ENCODE data around the gene PPP1R1B. TPM values are rescaled to one million over a fixed set of nuclear protein-coding genes. Genes with fewer than 3 reads are reported as not detected.

Gene PPP1R1B
- polyA plus RNA-seq, 1 donor from 2014 or later = 1.8 TPM

DNA sequence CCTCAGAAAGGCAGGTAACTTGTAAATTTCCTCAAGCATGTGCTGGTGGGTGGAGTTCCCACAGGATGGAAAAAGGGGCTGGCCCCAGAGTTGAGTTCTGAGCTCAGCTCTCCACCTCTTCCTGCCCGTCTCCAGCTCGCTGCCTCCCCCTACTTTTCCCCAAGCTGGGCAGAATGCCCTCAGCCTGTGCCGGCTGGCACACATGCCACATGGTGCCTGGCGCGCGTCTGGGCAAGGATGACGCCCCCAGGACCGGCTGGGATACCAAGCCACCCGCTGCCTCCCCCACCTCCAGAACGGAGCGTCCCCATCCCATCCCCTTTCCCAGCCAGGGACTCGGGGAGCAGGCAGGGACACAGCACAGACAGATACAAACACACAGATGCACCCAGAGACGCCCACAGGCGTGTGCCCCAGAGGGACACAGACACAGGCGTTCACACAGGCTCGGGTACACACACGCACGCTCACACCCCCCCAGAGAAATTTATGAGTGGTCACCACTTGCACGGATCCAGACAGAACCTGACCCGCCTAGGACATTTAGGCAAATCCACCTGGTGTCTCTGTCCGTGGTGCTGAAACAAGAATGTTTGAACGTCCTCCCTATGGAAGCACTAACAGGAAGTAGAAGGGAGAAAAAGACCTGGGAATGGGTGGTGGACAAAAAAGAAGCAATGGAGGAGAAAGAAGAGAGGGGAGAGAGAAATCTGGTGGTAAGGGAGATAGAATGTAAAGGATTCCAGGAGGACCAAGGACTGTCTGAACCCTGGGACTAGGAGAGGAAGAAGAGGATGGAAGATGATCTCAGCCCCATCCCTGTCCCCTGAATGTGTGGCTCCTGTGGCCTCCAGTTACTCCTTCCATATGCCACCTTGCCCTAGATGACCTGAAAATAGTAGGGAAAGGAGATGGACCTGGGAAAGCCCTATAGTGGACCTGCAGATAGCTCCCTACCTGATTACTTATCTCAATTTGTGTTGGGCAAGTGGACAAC, 34.5 kb upstream of the PPP1R1B start:
- Histone ChIP-seq H3K9ac (ENCODE audit: low read length) (no peak overlapping the region), H4K20me1 (ENCODE audit: insufficient read depth) (no peaks in the 10 kb centered on the region), H3K79me2 (replicated peaks; ENCODE audit: insufficient read depth, low read length) (no peaks in the 10 kb centered on the region), H3K27me3 (ENCODE audit: insufficient read depth, low read depth, low read length) (peaks cover 63% of the 10 kb centered on the region), H3K4me2 (ENCODE audit: low read length) (no peak overlapping the region), H3K36me3 (ENCODE audit: insufficient read depth, low read length) (no peaks in the 10 kb centered on the region), H3K27ac (ENCODE audit: low read length) (no peak overlapping the region), H3K9me3 (ENCODE audit: low read length) (no peaks in the 10 kb centered on the region), H2AFZ (ENCODE audit: low read depth, low read length) (no peak overlapping the region), H3K9me2 (ENCODE audit: insufficient read depth, low read length) (no peaks in the 10 kb centered on the region), H3K4me3 (ENCODE audit: low read length) (no peak overlapping the region), H3F3A (ENCODE audit: insufficient read depth, low read length, poor library complexity, severe bottlenecking) (no peaks in the 10 kb centered on the region)
- TF ChIP-seq SMC3 (conservative IDR thresholded peaks at IDR 0.05; ENCODE audit: poor library complexity) = no peak
- TF ChIP-seq POLR2AphosphoS5 (IDR thresholded peaks at IDR 0.05) = no peak
- TF ChIP-seq, protein P1, sequence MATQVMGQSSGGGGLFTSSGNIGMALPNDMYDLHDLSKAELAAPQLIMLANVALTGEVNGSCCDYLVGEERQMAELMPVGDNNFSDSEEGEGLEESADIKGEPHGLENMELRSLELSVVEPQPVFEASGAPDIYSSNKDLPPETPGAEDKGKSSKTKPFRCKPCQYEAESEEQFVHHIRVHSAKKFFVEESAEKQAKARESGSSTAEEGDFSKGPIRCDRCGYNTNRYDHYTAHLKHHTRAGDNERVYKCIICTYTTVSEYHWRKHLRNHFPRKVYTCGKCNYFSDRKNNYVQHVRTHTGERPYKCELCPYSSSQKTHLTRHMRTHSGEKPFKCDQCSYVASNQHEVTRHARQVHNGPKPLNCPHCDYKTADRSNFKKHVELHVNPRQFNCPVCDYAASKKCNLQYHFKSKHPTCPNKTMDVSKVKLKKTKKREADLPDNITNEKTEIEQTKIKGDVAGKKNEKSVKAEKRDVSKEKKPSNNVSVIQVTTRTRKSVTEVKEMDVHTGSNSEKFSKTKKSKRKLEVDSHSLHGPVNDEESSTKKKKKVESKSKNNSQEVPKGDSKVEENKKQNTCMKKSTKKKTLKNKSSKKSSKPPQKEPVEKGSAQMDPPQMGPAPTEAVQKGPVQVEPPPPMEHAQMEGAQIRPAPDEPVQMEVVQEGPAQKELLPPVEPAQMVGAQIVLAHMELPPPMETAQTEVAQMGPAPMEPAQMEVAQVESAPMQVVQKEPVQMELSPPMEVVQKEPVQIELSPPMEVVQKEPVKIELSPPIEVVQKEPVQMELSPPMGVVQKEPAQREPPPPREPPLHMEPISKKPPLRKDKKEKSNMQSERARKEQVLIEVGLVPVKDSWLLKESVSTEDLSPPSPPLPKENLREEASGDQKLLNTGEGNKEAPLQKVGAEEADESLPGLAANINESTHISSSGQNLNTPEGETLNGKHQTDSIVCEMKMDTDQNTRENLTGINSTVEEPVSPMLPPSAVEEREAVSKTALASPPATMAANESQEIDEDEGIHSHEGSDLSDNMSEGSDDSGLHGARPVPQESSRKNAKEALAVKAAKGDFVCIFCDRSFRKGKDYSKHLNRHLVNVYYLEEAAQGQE (IDR thresholded peaks at IDR 0.05; ENCODE audit: borderline replicate concordance) = peak; percentile 35
- TF ChIP-seq EZH2 (IDR thresholded peaks at IDR 0.05; ENCODE audit: borderline replicate concordance, insufficient read depth, low read length, poor library complexity, severe bottlenecking) = no peak

DNA sequence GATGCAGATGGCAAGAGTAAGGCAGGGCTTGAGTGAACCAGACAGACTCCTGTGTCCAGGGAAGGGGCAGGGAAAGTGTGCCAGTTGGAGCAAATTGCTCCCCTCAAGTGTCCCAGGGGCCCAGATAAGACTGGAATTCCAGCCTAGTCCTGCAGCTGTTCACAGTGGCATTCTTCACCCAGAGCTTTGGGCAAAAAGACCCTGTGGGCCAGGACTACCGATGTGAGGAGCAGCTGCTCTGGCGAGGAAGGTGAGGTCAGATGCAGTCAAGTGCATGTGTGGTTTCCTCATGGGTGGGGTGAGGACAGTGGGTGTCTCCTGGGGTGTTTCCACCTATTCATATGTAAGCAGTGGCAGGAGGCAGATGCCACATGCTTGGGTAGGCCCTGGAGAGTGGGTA, 33.4 kb upstream of the PPP1R1B start:
- Histone ChIP-seq H3K9ac (ENCODE audit: low read length) (no peak overlapping the region), H3K27me3 (ENCODE audit: insufficient read depth, low read depth, low read length) (peaks cover 75% of the 10 kb centered on the region)

More for the DNA sequence above, 33.4 kb upstream of the PPP1R1B start:
- H3K36me3 ChIP-seq (ENCODE audit: insufficient read depth, low read length) = no peaks in the 10 kb centered on the region
- no peaks in the 10 kb centered on the region for H3K79me2 ChIP-seq (replicated peaks; ENCODE audit: insufficient read depth, low read length)
- H3K4me3 ChIP-seq (ENCODE audit: low read length) = no peak overlapping the region
- no peak overlapping the region for H3K27ac ChIP-seq (ENCODE audit: low read length)
- H3K4me2 ChIP-seq (ENCODE audit: low read length) = no peak overlapping the region
- no peaks in the 10 kb centered on the region for H3K9me3 ChIP-seq (ENCODE audit: low read length)
- no peak overlapping the region for H2AFZ ChIP-seq (ENCODE audit: low read depth, low read length)
- H4K20me1 ChIP-seq (ENCODE audit: insufficient read depth) = no peaks in the 10 kb centered on the region
- TF ChIP-seq, protein P2, sequence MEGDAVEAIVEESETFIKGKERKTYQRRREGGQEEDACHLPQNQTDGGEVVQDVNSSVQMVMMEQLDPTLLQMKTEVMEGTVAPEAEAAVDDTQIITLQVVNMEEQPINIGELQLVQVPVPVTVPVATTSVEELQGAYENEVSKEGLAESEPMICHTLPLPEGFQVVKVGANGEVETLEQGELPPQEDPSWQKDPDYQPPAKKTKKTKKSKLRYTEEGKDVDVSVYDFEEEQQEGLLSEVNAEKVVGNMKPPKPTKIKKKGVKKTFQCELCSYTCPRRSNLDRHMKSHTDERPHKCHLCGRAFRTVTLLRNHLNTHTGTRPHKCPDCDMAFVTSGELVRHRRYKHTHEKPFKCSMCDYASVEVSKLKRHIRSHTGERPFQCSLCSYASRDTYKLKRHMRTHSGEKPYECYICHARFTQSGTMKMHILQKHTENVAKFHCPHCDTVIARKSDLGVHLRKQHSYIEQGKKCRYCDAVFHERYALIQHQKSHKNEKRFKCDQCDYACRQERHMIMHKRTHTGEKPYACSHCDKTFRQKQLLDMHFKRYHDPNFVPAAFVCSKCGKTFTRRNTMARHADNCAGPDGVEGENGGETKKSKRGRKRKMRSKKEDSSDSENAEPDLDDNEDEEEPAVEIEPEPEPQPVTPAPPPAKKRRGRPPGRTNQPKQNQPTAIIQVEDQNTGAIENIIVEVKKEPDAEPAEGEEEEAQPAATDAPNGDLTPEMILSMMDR (IDR thresholded peaks at IDR 0.05; ENCODE audit: poor library complexity, severe bottlenecking) = no peak
- TF ChIP-seq TAF1 (IDR thresholded peaks at IDR 0.05; ENCODE audit: low read depth) (no peak), RAD21 (conservative IDR thresholded peaks at IDR 0.05) (no peak), MXI1 (conservative IDR thresholded peaks at IDR 0.05; ENCODE audit: poor library complexity, severe bottlenecking) (no peak), POLR2AphosphoS5 (IDR thresholded peaks at IDR 0.05) (no peak), SMC3 (conservative IDR thresholded peaks at IDR 0.05; ENCODE audit: poor library complexity) (no peak), EZH2 (IDR thresholded peaks at IDR 0.05; ENCODE audit: borderline replicate concordance, insufficient read depth, low read length, poor library complexity, severe bottlenecking) (no peak), EP300 (conservative IDR thresholded peaks at IDR 0.05; ENCODE audit: poor library complexity, severe bottlenecking) (no peak)
- TF ChIP-seq, protein P1 (IDR thresholded peaks at IDR 0.05; ENCODE audit: borderline replicate concordance) = no peak
- no peaks in the 10 kb centered on the region for H3K9me2 ChIP-seq (ENCODE audit: insufficient read depth, low read length)
- no peaks in the 10 kb centered on the region for H3F3A ChIP-seq (ENCODE audit: insufficient read depth, low read length, poor library complexity, severe bottlenecking)
